Dermis blood vessel endothelial cell (primary cell): Measurements from ENCODE around the gene RAMACL. TPM values are rescaled to one million over a fixed set of nuclear protein-coding genes. Genes with fewer than 3 reads are reported as not detected.

Experiments
- total RNA-seq: library from RNA; depleted of rRNA; stranded (reverse); fragments of >200 nt; gene quantifications from 2 replicates; pipeline ENCODE4 v1.2.3, GENCODE V29; 2014

Gene RAMACL
- total RNA-seq, 1 donor from 2014 or later: 6.6 TPM

Other genes with a start within 250 kb of the RAMACL start
- gene SFT2D1, start 244.1 kb downstream of the RAMACL start, total RNA-seq: 18.1 and 31.8 TPM in 2 replicates
- gene MPC1, start 203.7 kb downstream of the RAMACL start, total RNA-seq: 15.1 and 19.0 TPM in 2 replicates
- 166 and 297 TPM in 2 replicates for gene RPS6KA2, start 40.6 kb upstream of the RAMACL start, total RNA-seq